Activated CD4-positive, alpha-beta T cell treated with anti-CD3 and anti-CD28 coated beads, Interleukin-2, amount 10 ng/mL, durations not matched to agents 7 days and 5 days (primary cell): ENCODE data around the gene CYTIP. TPM values are rescaled to one million over a fixed set of nuclear protein-coding genes. Genes with fewer than 3 reads are reported as not detected.

Experiments
- total RNA-seq, 2 experiments: library from RNA; stranded (reverse); gene quantifications; one replicate each; pipeline ENCODE4 v1.2.3, GENCODE V29; 2021

CYTIP gene
- total RNA-seq, 2 experiments from 2014 or later, result 234 to 279 TPM

Other genes starting within 250 kb of the CYTIP start
- gene GALNT5, start 186.4 kb downstream of the CYTIP start, total RNA-seq, result not detected
- 1 to 10 TPM; 2.7 to 3.5 TPM for gene ERMN, start 118.3 kb downstream of the CYTIP start, total RNA-seq
- gene ACVR1C, start 184.8 kb upstream of the CYTIP start, total RNA-seq, result 1 to 10 TPM; 2.2 to 2.5 TPM